ENCODE data around the gene UFM1.
"Not testable (repeated sequence)": the region's sequence is repeated elsewhere in the genome, so short reads cannot be mapped to it uniquely, and the experiment has no call there.

The UFM1 gene

DNA sequence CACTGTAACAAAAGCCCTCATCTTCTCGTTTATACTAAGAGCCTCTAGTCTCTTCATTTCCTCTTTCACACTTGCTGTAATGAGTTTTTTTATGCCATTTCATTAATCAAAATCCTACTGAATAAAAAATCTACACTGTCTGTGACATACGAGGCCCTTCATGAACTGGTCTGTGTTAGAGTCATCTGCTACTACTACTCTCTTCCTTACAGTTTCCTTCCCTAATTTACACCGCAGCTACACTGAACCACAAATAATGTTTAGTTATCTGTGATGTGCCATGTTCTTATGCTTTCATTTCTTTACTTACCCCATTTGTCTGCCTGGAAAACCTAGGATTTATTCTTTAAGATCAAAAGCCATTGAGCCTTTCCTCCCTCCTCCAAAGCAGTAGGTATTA lies 16.0 kb downstream of the UFM1 start:
- Histone ChIP-seq H3K27me3 (ENCODE audit: insufficient read depth, insufficient read length) (no peaks in the 10 kb centered on the region), H3K9ac (ENCODE audit: insufficient read length, low read depth) (no peak overlapping the region), H3K4me1 (ENCODE audit: insufficient read depth, insufficient read length) (no peaks in the 10 kb centered on the region), H3K36me3 (ENCODE audit: insufficient read depth, insufficient read length, low read length) (peaks cover 22% of the 10 kb centered on the region), H3K9me3 (ENCODE audit: insufficient read depth, low read length) (peaks cover 9% of the 10 kb centered on the region; the same call in 1 of the 2 replicates), H3K4me3 (ENCODE audit: insufficient read length, low read depth) (no peak overlapping the region)
- no peak for DNase-seq (ENCODE audit: low read depth, low spot score)
- TF ChIP-seq SUZ12 (IDR thresholded peaks at IDR 0.05; ENCODE audit: extremely low read depth, insufficient read depth, insufficient read length) (no peak), YY1 (IDR thresholded peaks at IDR 0.05; ENCODE audit: insufficient read depth, insufficient read length) (no peak), ZNF274 (IDR thresholded peaks at IDR 0.05; ENCODE audit: low read depth, low read length) (no peak)

GRCh38 chr13:38366954-38367645 lies 17.4 kb downstream of the UFM1 start:
- DNase-seq (ENCODE audit: low read depth, low spot score), result no peak
- Histone ChIP-seq H3K4me1 (ENCODE audit: insufficient read depth, insufficient read length) (no peaks in the 10 kb centered on the region), H3K9me3 (ENCODE audit: insufficient read depth, low read length) (peaks cover 9% of the 10 kb centered on the region; the same call in 1 of the 2 replicates)

GRCh38 chr13:38369058-38369457 lies 19.4 kb downstream of the UFM1 start:
- no peaks in the 10 kb centered on the region for H3K4me1 ChIP-seq (ENCODE audit: insufficient read depth, insufficient read length)
- no peak overlapping the region for H3K4me3 ChIP-seq (ENCODE audit: insufficient read length, low read depth)
- no peak overlapping the region for H3K9ac ChIP-seq (ENCODE audit: insufficient read length, low read depth)
- H3K9me3 ChIP-seq (ENCODE audit: insufficient read depth, low read length), result no peaks in the 10 kb centered on the region
- H3K27me3 ChIP-seq (ENCODE audit: insufficient read depth, insufficient read length), result no peaks in the 10 kb centered on the region
- H3K36me3 ChIP-seq (ENCODE audit: insufficient read depth, insufficient read length, low read length), result no peaks in the 10 kb centered on the region
- no peak for TF ChIP-seq ZNF274 (IDR thresholded peaks at IDR 0.05; ENCODE audit: low read depth, low read length)
- TF ChIP-seq YY1 (IDR thresholded peaks at IDR 0.05; ENCODE audit: insufficient read depth, insufficient read length), result no peak
- no peak for TF ChIP-seq SUZ12 (IDR thresholded peaks at IDR 0.05; ENCODE audit: extremely low read depth, insufficient read depth, insufficient read length)
- DNase-seq (ENCODE audit: low read depth, low spot score), result no peak

More at GRCh38 chr13:38366954-38367645, 17.4 kb downstream of the UFM1 start:
- Histone ChIP-seq H3K27me3 (ENCODE audit: insufficient read depth, insufficient read length) (no peaks in the 10 kb centered on the region), H3K36me3 (ENCODE audit: insufficient read depth, insufficient read length, low read length) (peaks cover 8% of the 10 kb centered on the region), H3K4me3 (ENCODE audit: insufficient read length, low read depth) (no peak overlapping the region), H3K9ac (ENCODE audit: insufficient read length, low read depth) (no peak overlapping the region)
- TF ChIP-seq ZNF274 (IDR thresholded peaks at IDR 0.05; ENCODE audit: low read depth, low read length), result no peak
- no peak for TF ChIP-seq SUZ12 (IDR thresholded peaks at IDR 0.05; ENCODE audit: extremely low read depth, insufficient read depth, insufficient read length)
- no peak for TF ChIP-seq YY1 (IDR thresholded peaks at IDR 0.05; ENCODE audit: insufficient read depth, insufficient read length)

GRCh38 chr13:38370096-38370495 lies 20.4 kb downstream of the UFM1 start:
- not testable (repeated sequence) for H3K9ac ChIP-seq (ENCODE audit: insufficient read length, low read depth); DNase-seq (ENCODE audit: low read depth, low spot score); H3K36me3 ChIP-seq (ENCODE audit: insufficient read depth, insufficient read length, low read length); H3K27me3 ChIP-seq (ENCODE audit: insufficient read depth, insufficient read length); H3K4me1 ChIP-seq (ENCODE audit: insufficient read depth, insufficient read length); H3K9me3 ChIP-seq (ENCODE audit: insufficient read depth, low read length); H3K4me3 ChIP-seq (ENCODE audit: insufficient read length, low read depth)

DNA sequence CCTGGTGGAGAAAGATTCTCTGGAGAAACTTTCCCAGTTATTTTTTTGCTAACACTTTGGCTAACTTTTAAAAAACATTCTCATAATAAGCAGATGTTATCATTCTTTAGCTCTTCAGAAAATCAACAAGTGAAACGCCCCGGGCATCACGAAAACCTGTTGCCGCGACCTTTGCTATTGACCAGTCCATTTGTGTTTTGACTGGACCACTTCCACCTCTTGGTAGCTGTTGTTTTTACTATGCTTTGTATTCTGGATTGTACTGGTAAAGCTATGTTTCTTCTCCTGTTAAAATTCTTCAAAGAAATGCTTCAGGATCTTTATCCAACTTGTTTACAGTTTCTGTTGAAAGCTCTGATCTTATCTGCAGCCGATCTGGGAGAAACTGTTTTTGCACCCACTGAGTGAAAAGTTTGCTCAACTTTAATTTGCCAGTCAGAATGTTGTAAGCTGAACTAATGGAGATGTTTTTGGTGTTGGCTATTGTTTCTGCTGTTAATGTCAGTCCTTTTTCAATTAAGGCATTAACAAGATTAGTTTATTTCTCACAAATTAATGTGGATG lies 23.3 kb downstream of the UFM1 start:
- H3K4me1 ChIP-seq (ENCODE audit: insufficient read depth, insufficient read length), result no peaks in the 10 kb centered on the region
- no peak overlapping the region for H3K4me3 ChIP-seq (ENCODE audit: insufficient read length, low read depth)

GRCh38 chr13:38376546-38376945 lies 26.9 kb downstream of the UFM1 start:
- no peak for DNase-seq (ENCODE audit: low read depth, low spot score)
- TF ChIP-seq SUZ12 (IDR thresholded peaks at IDR 0.05; ENCODE audit: extremely low read depth, insufficient read depth, insufficient read length), result no peak
- no peak for TF ChIP-seq ZNF274 (IDR thresholded peaks at IDR 0.05; ENCODE audit: low read depth, low read length)
- no peak for TF ChIP-seq YY1 (IDR thresholded peaks at IDR 0.05; ENCODE audit: insufficient read depth, insufficient read length)

More for the DNA sequence above, 23.3 kb downstream of the UFM1 start:
- Histone ChIP-seq H3K9me3 (ENCODE audit: insufficient read depth, low read length) (no peaks in the 10 kb centered on the region), H3K27me3 (ENCODE audit: insufficient read depth, insufficient read length) (no peaks in the 10 kb centered on the region), H3K36me3 (ENCODE audit: insufficient read depth, insufficient read length, low read length) (no peaks in the 10 kb centered on the region), H3K9ac (ENCODE audit: insufficient read length, low read depth) (no peak overlapping the region)
- TF ChIP-seq ZNF274 (IDR thresholded peaks at IDR 0.05; ENCODE audit: low read depth, low read length), result no peak
- no peak for TF ChIP-seq SUZ12 (IDR thresholded peaks at IDR 0.05; ENCODE audit: extremely low read depth, insufficient read depth, insufficient read length)
- TF ChIP-seq YY1 (IDR thresholded peaks at IDR 0.05; ENCODE audit: insufficient read depth, insufficient read length), result no peak
- no peak for DNase-seq (ENCODE audit: low read depth, low spot score)

GRCh38 chr13:38381890-38382289 lies 32.2 kb downstream of the UFM1 start:
- H3K27me3 ChIP-seq (ENCODE audit: insufficient read depth, insufficient read length), result no peaks in the 10 kb centered on the region
- no peak overlapping the region for H3K4me3 ChIP-seq (ENCODE audit: insufficient read length, low read depth)
- H3K4me1 ChIP-seq (ENCODE audit: insufficient read depth, insufficient read length), result no peaks in the 10 kb centered on the region
- DNase-seq (ENCODE audit: low read depth, low spot score), result no peak
- no peak for TF ChIP-seq SUZ12 (IDR thresholded peaks at IDR 0.05; ENCODE audit: extremely low read depth, insufficient read depth, insufficient read length)
- TF ChIP-seq ZNF274 (IDR thresholded peaks at IDR 0.05; ENCODE audit: low read depth, low read length), result no peak
- TF ChIP-seq YY1 (IDR thresholded peaks at IDR 0.05; ENCODE audit: insufficient read depth, insufficient read length), result no peak
- H3K9me3 ChIP-seq (ENCODE audit: insufficient read depth, low read length), result no peaks in the 10 kb centered on the region
- no peaks in the 10 kb centered on the region for H3K36me3 ChIP-seq (ENCODE audit: insufficient read depth, insufficient read length, low read length)
- no peak overlapping the region for H3K9ac ChIP-seq (ENCODE audit: insufficient read length, low read depth)

More at GRCh38 chr13:38376546-38376945, 26.9 kb downstream of the UFM1 start:
- H3K27me3 ChIP-seq (ENCODE audit: insufficient read depth, insufficient read length), result no peaks in the 10 kb centered on the region
- no peaks in the 10 kb centered on the region for H3K9me3 ChIP-seq (ENCODE audit: insufficient read depth, low read length)
- no peaks in the 10 kb centered on the region for H3K36me3 ChIP-seq (ENCODE audit: insufficient read depth, insufficient read length, low read length)
- H3K4me1 ChIP-seq (ENCODE audit: insufficient read depth, insufficient read length), result no peaks in the 10 kb centered on the region
- H3K4me3 ChIP-seq (ENCODE audit: insufficient read length, low read depth), result no peak overlapping the region
- H3K9ac ChIP-seq (ENCODE audit: insufficient read length, low read depth), result no peak overlapping the region

Data from NT2/D1 (cell line).